ENCODE measurements around the gene MED15.
"Not testable (repeated sequence)": the region's sequence is repeated elsewhere in the genome, so short reads cannot be mapped to it uniquely, and the experiment has no call there.

The MED15 gene

GRCh38 chr22:20607157-20607907 is 99.9 kb downstream of the MED15 start:
- no peak for DNase-seq

DNA sequence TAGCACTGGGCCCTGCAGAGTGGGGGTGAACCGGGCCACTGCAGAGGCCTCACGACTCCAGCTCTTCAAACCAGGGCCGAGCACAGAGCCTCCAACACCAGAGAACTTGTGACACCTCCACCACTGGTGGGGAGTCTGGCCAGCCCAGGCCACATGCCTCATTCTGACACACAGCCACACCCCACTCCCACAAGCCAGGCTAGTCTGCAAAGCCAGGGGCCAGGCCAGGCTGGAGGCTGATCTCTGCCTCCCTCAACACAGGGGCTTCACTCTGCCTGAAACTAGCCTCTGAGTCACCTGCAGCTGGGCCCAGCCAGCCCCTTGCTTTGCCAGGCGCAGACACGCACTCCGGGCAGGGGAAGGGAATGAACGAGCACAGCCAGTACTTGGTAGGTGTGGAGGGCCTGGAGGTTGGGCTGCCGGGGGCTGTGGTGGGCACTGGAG is 102.9 kb downstream of the MED15 start:
- DNase-seq: no peak

- DNase-seq: no peak
These were observed 103.3 kb downstream of the MED15 start for GRCh38 chr22:20610757-20611156.

- DNase-seq: no peak
These were observed 104.0 kb downstream of the MED15 start for GRCh38 chr22:20611418-20611817.

DNA sequence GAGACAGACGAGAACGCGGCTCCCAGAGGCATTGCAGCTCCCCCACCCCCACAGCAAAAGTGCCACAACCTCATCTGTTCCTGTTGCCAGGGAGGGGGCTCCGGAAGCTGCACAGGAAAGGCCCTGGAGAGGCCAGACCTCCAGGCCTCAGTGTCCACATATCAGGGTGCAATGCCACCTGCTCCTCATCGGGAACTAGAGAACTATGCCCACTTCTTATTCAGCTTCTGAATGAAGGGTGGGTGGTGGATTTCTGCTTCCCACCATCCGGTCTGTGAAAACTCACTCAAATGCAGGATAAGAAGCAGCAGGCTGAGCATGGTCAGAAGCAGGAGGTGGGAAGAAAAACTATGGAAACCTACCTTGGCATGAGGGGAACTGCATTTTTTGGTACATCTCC is 105.9 kb downstream of the MED15 start:
- no peak for DNase-seq

DNA sequence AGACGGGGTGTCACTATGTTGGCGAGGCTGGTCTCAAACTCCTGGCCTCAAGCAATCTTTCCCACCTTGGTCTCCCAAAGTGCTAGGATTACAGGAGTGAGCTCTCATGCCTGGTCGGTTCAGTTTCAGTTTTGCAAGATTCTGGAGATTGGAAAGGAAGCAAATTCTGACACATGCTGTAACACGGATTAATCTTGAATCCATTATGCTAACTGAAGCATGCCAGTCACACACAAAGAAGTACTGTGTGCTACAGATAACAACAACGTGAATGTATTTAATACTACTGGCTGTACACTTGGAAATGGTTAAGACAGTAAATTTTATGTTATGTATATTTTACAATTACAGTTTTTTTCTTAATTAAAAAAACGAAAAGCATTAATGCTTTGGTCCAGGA is 107.6 kb downstream of the MED15 start:
- DNase-seq: no peak

GRCh38 chr22:20615533-20616450 is 108.4 kb downstream of the MED15 start:
- DNase-seq: no peak

GRCh38 chr22:20616451-20617043 is 109.1 kb downstream of the MED15 start:
- DNase-seq: no peak

GRCh38 chr22:20618488-20618887 is 111.1 kb downstream of the MED15 start:
- DNase-seq: no peak

- DNase-seq: no peak
These were observed 111.9 kb downstream of the MED15 start for GRCh38 chr22:20619045-20619892.

- DNase-seq: not testable (repeated sequence)
These were observed 112.4 kb downstream of the MED15 start for GRCh38 chr22:20619893-20620194.

GRCh38 chr22:20621162-20621561 is 113.8 kb downstream of the MED15 start:
- no peak for DNase-seq

DNA sequence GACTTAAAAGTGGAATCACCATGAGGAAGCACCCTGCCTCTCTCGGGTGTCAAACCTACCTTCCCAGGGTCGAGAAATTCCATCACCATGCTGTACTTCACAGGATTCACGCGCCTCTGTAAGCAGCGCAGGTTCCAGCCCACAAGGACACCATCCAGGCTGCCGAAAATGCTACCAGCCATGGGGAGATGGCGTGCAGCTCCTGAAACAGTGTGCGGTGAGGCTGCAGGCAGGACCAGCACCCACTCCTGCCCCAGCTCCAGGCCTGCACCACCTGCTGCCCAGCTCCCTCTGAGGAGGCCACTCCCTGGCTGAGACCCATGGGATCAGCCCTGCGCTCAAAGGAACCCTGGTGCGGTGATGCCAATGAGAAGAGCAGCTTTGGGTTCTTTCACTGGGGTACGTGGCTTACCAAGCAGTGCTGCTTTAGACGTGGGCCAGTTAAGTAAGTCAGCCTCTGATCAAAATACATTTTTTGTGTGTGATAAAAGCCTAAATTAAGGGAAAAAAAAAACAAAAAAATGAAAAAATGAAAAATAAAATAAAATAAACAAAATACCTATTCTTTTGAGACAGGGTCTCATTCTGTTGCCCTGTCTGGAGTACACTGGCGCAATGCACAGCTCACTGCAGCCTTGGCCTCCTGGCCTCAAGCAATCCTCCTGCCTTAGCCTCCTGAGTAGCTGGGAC is 115.4 kb downstream of the MED15 start:
- DNase-seq: no peak

GRCh38 chr22:20624161-20624616 is 116.8 kb downstream of the MED15 start:
- DNase-seq: no peak

- no peak for DNase-seq
These were observed 117.9 kb downstream of the MED15 start for GRCh38 chr22:20625270-20625669.

DNA sequence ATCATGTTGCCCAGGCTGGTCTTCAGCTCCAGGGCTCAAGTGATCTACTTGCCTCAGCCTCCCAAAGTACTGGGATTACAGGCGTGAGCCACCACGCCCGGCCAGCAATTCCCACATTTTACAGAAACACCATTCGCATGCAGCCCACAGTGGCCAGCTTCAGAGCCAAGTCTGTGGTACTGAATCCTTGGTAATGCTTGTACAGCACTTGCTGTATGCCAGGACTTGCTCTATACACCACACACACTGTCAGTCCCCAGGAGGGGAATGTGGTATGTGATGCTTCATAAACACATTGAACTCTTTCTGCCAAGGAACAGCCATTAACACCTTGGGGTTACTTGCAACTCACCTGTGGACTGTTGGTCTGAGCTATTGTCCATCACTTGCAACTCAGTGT is 119.4 kb downstream of the MED15 start:
- no peak for DNase-seq

- DNase-seq: no peak
These were observed 120.0 kb downstream of the MED15 start for GRCh38 chr22:20627432-20627831.

DNA sequence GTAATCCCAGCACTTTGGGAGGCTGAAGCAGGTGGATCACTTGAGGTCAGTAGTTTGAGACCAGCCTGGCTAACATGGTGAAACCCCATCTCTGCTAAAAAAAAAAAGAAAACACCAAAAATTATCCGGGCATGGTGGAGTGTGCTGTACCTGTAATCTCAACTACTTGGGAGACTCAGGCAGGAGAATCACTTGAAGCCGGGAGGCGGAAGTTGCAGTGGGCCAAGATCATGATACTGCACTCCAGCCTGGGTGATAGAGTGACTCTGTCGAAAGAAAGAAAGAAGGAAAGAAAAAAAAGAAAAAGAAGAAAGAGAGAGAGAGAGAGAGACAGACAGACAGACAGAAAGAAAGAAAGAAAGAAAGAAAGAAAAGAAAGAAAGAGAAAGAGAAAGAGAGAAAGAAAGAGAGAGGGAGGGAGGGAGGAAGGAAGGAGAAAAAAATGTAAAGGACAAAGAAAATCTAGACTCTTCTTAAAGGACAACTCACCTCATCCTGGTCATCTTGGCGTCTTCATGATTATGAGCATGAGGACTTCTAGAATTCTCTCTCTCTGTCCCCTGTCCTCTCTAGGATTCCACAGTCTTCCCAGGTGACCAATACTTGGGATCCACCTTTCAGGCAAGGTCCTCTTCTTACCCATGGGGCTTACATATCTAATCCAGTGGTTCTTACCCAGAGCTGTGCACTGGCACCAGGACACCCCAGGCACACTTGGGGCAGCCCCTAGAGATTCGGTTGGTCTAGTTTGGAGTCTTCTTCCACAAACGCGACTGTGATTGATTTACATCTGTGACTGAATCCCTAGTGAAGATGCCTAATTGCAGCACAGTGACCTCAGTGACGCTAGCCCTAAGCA is 120.9 kb downstream of the MED15 start:
- no peak for DNase-seq

DNA sequence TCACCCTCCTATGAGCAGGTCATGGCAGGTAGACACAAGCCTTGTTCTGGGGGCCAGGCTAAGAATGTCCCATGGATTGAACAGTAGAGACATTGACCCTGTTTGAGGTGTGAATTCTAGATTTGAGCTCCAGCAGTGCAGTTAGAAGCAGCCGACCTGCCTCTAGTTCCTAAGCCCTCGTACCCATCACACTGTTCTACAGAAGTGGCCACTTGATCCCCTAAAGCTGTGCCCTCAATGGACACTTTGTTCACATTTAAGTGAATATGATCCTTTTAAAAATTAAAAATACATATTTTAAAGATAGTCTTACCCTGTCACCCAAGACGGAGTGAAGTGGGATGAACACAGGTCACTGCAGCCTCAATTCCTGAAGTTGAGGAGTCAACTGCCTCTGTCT is 122.0 kb downstream of the MED15 start:
- no peak for DNase-seq

DNA sequence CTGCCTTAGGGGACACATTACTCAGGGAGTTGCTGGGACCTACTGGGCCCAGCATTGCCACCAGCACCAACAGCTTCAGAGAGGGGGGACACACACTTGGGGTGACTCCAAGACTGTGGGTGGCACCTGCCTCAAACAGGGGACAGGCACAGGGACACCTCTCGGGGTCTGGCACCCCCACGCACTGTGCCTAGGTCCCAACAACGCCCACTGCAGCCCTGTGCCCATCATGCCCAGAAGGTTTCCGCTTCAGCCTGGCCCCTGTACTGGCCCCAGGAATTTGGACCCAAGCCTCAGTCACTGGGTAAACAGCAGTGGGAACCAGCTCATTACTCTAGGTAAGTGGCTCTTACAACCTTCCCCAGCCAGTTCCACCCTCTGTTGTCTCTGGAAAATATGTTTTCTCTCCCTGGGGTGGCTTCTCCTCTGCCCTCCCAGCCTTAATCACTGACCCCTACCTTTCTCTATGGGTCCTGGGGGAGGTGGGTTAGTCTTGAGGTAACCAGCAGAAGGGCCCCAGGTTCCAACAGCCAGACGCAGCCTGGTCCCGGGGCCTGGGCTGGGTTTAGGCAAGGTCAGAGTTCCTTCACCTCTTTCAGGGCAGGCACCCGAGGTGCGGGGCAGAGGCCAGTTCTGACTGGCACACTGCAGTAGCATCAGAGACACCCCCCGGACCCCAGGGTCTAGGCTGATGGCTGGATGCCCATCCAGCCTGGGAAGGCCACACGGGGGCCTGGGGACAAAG is 123.6 kb downstream of the MED15 start:
- no peak for DNase-seq
